AG08396 (cell line): ENCODE results near the gene HJURP.

Experiments used
- DNase-seq: peaks from one replicate; pipeline ENCODE4 v3.0.0; 2012; ENCODE audit warnings: low spot score, mixed read lengths

The HJURP gene

GRCh38 chr2:233831011-233831721 lies 23.2 kb downstream of the HJURP start:
- DNase-seq, result no peak

GRCh38 chr2:233830111-233830802 lies 24.1 kb downstream of the HJURP start:
- DNase-seq, result no peak

DNA sequence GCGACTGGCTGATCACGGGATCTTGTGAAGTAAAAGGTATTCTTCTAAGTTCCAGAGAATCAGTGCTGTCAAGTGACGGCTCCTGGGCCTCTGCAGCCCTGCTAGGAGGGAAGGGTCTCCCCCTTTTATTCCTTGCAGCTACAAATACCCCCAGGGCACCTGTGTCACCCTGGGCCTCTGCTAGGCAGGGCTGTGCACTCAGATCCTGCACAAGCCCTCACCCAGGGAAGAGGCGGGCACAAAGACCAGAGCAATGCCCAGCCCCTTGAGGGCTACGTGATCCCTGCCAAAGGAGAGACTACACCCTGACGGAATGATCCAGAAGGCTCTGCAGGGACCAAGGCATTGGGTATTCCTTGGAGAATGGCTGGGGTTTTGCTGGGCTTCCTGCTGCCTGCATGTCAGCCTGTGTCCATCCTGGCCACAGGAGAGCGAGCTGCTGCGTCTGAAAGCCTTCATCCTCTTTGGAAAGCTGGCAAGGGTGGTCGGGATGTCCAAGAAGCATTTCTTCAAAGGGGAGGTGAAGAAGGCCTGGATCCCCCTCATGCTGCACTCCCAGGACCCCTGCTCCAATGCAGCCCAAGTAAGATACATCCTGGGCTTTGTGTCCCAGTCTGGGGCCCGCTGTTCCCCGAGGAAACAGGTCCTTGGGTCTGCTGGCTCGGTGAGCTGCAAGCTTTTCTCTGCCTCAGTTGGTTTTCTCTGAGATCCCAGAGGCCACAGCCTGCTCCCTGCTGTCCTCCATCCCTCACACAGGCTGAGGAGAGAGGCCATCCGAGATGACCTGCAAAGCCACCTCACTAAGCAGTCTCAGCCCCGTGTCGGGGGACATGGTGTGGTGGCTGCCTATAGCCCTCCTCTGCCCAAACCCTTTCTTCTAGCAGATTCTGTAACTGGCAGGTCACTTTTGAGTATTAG lies 24.9 kb downstream of the HJURP start:
- no peak for DNase-seq

GRCh38 chr2:233828546-233829192 lies 25.7 kb downstream of the HJURP start:
- DNase-seq, result no peak

DNA sequence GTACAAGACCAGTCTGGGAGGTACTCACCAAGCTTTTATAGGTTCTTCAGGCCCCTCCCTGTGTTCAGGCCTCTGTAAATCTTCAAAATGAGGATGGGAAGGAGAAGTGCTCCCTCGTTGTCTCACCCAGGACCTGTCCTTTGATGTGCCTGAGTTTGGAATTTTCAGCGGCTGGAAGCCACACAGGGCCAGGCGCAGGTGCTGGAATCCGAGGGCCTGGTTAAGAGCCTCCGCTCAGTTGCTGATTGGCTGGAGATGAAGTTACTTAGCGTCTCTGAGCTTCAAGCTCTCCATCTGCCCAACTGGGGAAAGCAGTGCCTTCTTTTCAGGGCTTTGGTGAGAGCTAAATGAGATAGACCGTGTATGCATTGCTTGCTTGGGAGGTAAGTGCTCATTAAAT lies 30.0 kb downstream of the HJURP start:
- no peak for DNase-seq

DNA sequence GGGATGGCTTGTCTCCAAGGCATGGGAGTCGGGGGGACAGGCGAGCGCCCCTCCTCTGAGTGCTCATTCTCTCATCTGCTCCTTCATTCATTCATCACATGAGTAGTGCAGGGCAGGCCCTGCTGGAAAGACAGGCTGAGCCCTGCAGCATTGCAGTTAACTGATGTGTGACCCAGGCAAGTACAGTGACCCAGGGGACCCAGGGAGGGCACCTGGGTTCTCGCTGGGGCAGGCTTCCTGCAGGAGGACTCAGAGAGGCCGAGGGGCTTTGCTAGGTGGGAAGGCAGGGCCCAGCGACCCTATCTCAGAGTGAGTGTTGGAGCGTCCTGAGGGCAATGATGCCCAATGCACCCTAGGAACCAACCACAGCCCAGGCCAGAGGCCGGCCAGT lies 30.6 kb downstream of the HJURP start:
- DNase-seq, result no peak

GRCh38 chr2:233822781-233823730 lies 31.3 kb downstream of the HJURP start:
- no peak for DNase-seq

- DNase-seq, result no peak
These were observed 32.1 kb downstream of the HJURP start for GRCh38 chr2:233822101-233822771.

DNA sequence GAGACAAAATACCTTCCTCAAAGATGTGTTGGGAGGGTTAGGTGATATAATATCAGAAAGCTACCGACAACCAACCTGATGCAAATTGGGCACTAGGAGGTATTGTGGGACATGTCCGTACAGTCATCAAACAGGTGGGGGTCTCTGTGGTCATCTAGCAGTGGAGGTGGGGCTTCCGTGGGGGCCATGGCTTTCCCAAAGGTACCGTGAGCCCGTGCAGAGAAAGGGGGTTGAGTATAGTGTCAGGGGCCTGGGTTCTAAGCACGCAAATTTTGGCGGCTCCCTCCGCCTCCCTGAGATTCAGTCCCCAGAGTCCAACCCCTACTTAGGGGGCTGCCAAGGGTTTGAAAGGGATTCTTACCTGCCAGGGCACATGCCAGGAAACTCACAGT lies 32.6 kb downstream of the HJURP start:
- no peak for DNase-seq

- no peak for DNase-seq
These were observed 33.1 kb downstream of the HJURP start for GRCh38 chr2:233821196-233821595.

- no peak for DNase-seq
These were observed 33.6 kb downstream of the HJURP start for GRCh38 chr2:233820774-233821105.

- no peak for DNase-seq
These were observed 34.2 kb downstream of the HJURP start for GRCh38 chr2:233819884-233820773.

DNA sequence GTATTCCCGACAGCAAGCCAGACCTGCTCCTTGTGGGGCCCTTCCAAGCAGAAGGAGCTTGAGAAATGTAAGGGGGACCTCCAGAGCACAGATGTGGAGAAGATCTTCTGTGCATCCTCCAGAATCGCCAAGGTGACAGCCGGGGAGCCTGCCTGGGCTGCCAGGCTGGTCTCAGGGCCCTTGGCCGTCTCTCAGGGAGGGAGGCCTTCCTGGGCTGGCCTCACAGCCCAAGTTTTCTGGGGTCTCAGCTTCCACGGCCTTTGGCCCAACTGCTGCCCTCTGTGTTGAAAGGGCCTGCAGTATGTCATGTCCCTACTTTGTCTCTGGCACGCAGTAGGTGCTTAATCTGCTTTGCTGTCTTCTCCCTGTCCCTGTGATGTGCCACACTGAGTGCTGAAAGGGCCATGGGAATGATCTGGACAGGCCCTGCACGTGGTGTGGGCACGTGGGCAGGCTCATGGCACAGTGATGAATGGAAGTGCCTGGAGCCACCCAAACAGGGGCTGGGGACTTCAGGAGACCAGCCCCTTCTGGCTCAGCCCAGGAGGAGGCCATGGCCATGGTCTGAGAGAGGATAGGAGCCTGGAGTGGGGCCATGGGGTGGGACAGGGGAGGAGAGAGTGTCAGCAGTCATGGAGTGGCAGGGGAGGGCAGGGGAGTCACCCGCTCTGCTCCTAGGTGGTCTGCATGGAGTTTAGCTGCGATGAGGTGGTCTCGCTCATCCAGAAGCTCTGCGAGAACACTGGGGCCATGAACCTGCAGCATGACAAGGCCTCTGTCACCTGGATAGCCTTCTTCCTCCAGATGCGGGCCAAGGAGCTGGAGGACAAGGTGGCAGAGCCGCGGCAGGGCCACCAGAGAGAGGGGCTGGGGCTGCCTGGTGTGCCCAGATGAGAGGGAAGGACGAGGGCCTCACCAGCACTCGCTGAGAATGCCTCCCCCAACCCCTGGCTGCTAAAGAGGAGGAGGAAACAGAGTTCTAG lies 35.4 kb downstream of the HJURP start:
- DNase-seq, result no peak

- no peak for DNase-seq
These were observed 36.2 kb downstream of the HJURP start for GRCh38 chr2:233817995-233818638.

- DNase-seq, result no peak
These were observed 36.9 kb downstream of the HJURP start for GRCh38 chr2:233817361-233817911.

GRCh38 chr2:233816771-233817170 lies 37.6 kb downstream of the HJURP start:
- DNase-seq, result no peak

GRCh38 chr2:233816334-233816733 lies 38.0 kb downstream of the HJURP start:
- DNase-seq, result no peak

GRCh38 chr2:233815861-233816260 lies 38.5 kb downstream of the HJURP start:
- DNase-seq, result no peak
